ENCODE measurements around the gene ASIC3.

ASIC3 gene

DNA sequence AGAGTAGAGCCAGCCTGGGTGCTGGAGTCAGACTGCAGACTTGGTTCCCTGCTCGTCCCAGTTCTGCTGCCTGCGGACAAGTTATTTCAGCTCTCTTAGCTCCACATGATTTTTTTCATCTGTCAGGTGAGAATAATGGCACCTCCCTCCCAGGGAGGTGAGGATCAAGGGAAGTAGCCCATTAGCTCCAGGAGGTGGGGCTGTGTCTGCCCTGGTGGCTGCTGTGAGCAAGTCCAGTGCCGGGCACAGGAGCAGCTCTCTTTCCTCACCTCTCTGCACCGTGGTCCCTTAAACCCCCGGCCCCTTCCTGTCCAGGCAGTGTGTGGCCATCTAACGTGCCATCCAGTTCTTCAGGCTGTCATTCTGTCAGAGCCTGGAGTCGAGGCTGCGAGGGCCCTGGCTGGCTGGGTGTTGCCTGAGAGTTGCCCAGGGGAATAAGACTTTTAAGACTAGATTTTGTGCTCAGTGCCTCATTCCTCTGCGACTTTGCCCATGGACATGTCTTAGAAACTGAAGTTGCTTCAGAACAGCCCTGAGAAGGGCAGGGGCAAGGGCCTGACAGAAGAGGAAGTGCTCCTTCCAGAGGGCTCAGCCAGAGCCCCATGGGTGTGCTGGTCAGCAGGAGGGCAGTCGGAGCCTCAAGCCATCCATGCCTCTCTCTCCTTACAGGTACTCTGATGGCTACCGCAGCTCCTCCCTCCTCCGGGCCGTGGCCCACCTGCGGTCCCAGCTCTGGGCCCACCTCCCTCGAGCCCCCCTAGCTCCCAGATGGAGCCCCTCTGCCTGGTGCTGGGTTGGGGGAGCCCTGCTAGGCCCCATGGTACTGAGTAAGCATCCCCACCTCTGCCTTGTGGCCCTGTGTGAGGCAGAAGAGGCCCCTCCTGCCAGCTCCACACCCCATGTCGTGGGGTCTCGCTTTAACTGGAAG is 15.1 kb upstream of the ASIC3 start:
- Histone ChIP-seq H3K9me3 (ENCODE audit: control insufficient read depth, low read length) (no peaks in the 10 kb centered on the region), H3K4me1 (ENCODE audit: control insufficient read depth, insufficient read depth, low read length, poor library complexity, severe bottlenecking) (no peaks in the 10 kb centered on the region), H3K4me3 (ENCODE audit: insufficient read depth, low read depth, low read length, poor library complexity, severe bottlenecking) (no peak overlapping the region), H3K27ac (ENCODE audit: insufficient read depth, low read length, poor library complexity, severe bottlenecking) (no peak overlapping the region), H3K36me3 (ENCODE audit: control insufficient read depth, insufficient read depth, low read length) (peaks cover 33% of the 10 kb centered on the region), H3K27me3 (replicated peaks; ENCODE audit: control insufficient read depth, insufficient read depth, low read length, poor library complexity, severe bottlenecking) (no peaks in the 10 kb centered on the region)
- DNase-seq: no peak

GRCh38 chr7:151033864-151034249 is 14.5 kb upstream of the ASIC3 start:
- Histone ChIP-seq H3K27ac (ENCODE audit: insufficient read depth, low read length, poor library complexity, severe bottlenecking) (no peak overlapping the region), H3K36me3 (ENCODE audit: control insufficient read depth, insufficient read depth, low read length) (peaks cover 33% of the 10 kb centered on the region), H3K27me3 (replicated peaks; ENCODE audit: control insufficient read depth, insufficient read depth, low read length, poor library complexity, severe bottlenecking) (no peaks in the 10 kb centered on the region), H3K4me3 (ENCODE audit: insufficient read depth, low read depth, low read length, poor library complexity, severe bottlenecking) (no peak overlapping the region), H3K4me1 (ENCODE audit: control insufficient read depth, insufficient read depth, low read length, poor library complexity, severe bottlenecking) (no peaks in the 10 kb centered on the region), H3K9me3 (ENCODE audit: control insufficient read depth, low read length) (no peaks in the 10 kb centered on the region)
- no peak for DNase-seq

- H3K9me3 ChIP-seq (ENCODE audit: control insufficient read depth, low read length): no peaks in the 10 kb centered on the region
- H3K27ac ChIP-seq (ENCODE audit: insufficient read depth, low read length, poor library complexity, severe bottlenecking): no peak overlapping the region
Measured at GRCh38 chr7:151034312-151035025, 13.9 kb upstream of the ASIC3 start.

GRCh38 chr7:151035026-151035717 is 13.2 kb upstream of the ASIC3 start:
- DNase-seq: no peak
- H3K27me3 ChIP-seq (replicated peaks; ENCODE audit: control insufficient read depth, insufficient read depth, low read length, poor library complexity, severe bottlenecking): no peaks in the 10 kb centered on the region
- peaks cover 33% of the 10 kb centered on the region for H3K36me3 ChIP-seq (ENCODE audit: control insufficient read depth, insufficient read depth, low read length)
- H3K27ac ChIP-seq (ENCODE audit: insufficient read depth, low read length, poor library complexity, severe bottlenecking): no peak overlapping the region
- no peak overlapping the region for H3K4me3 ChIP-seq (ENCODE audit: insufficient read depth, low read depth, low read length, poor library complexity, severe bottlenecking)
- H3K4me1 ChIP-seq (ENCODE audit: control insufficient read depth, insufficient read depth, low read length, poor library complexity, severe bottlenecking): peaks cover 4% of the 10 kb centered on the region
- no peaks in the 10 kb centered on the region for H3K9me3 ChIP-seq (ENCODE audit: control insufficient read depth, low read length)

More at GRCh38 chr7:151034312-151035025, 13.9 kb upstream of the ASIC3 start:
- H3K27me3 ChIP-seq (replicated peaks; ENCODE audit: control insufficient read depth, insufficient read depth, low read length, poor library complexity, severe bottlenecking): no peaks in the 10 kb centered on the region
- H3K36me3 ChIP-seq (ENCODE audit: control insufficient read depth, insufficient read depth, low read length): peaks cover 33% of the 10 kb centered on the region
- DNase-seq: no peak
- H3K4me1 ChIP-seq (ENCODE audit: control insufficient read depth, insufficient read depth, low read length, poor library complexity, severe bottlenecking): peaks cover 4% of the 10 kb centered on the region
- no peak overlapping the region for H3K4me3 ChIP-seq (ENCODE audit: insufficient read depth, low read depth, low read length, poor library complexity, severe bottlenecking)

- no peak for DNase-seq
- no peak overlapping the region for H3K4me3 ChIP-seq (ENCODE audit: insufficient read depth, low read depth, low read length, poor library complexity, severe bottlenecking)
Measured at GRCh38 chr7:151035902-151036301, 12.4 kb upstream of the ASIC3 start.

DNA sequence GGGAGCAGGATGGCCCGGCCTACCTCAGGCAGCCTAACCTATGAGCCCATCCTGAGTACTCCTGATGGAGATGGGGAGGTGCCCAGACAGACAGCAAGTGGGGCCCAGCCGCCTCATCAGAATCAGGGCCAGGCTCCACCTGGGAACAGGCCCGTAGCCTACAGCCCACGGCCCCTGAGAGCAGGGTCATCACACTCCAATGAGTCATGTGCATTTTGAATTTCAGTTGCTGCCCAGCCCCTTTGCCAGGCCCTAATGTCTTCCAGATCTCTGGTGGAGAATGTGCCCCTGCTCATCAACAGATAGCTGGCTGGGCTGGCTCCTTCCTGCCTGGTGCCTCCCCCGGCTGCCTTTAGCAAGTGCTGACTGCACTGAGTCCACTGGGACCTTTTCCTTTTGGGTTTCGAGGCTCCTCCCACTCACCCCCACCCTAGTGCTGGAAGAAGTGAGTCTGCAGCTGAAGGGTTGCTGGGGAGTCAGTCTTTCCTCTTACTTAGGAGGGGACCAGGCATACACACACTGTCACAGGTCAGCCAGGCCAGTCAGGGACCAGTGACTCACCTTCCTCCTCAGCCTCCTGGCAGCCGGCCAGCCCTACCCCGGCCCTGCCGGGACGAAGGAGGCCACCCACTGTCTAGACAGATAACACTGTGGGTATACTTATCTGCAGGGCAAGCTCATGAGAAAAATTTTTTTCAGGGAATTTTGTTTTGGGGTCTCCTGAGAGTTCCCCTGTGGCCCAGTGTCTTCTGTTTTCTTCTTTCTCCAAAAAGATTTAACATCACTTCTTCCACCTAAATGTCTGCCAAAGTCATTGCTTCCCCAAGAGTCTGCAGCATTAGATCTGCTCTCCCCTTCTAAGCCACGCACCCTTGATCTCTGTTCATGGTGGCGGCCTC is 9.1 kb upstream of the ASIC3 start:
- peak; percentile 36 to 46 (median 39) for DNase-seq

More at GRCh38 chr7:151035902-151036301, 12.4 kb upstream of the ASIC3 start:
- Histone ChIP-seq H3K27me3 (replicated peaks; ENCODE audit: control insufficient read depth, insufficient read depth, low read length, poor library complexity, severe bottlenecking) (no peaks in the 10 kb centered on the region), H3K9me3 (ENCODE audit: control insufficient read depth, low read length) (no peaks in the 10 kb centered on the region), H3K36me3 (ENCODE audit: control insufficient read depth, insufficient read depth, low read length) (peaks cover 33% of the 10 kb centered on the region), H3K27ac (ENCODE audit: insufficient read depth, low read length, poor library complexity, severe bottlenecking) (no peak overlapping the region), H3K4me1 (ENCODE audit: control insufficient read depth, insufficient read depth, low read length, poor library complexity, severe bottlenecking) (peaks cover 4% of the 10 kb centered on the region)

DNA sequence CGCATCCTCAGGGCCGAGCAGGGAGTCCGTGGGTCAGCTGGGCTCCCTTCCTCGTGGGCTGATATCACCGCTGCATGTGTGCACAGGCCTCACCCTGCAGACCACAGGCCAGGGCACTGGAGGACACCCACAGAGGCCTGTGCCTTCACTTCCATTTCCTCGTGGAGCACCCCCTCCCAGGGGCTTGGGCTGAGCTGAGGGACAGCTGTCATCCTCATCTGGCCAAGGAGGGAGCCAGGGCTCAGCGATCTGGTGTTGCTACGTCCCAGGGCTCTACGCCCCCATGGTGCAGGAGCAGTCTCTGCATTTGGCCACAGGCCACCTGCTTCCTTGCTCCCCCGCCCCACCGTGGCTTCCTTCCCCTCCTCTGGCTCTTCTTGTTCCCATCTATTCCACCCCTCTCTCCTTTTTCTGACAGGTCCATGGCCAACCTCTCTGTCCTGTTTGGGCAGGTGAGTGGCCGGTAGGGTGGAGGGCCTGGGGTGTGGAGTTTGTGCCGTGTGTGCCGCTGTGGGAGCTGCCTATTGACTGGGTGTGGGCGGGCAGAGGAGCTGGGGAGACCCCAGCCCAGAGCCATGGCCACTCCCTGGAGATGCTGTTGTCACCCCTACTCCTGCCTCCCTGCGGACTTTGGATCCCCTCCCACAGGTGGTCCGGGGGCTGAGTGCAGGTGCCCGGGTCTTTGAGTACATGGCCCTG is 8.3 kb upstream of the ASIC3 start:
- H3K4me1 ChIP-seq (ENCODE audit: control insufficient read depth, insufficient read depth, low read length, poor library complexity, severe bottlenecking): peaks cover 4% of the 10 kb centered on the region
- no peaks in the 10 kb centered on the region for H3K27me3 ChIP-seq (replicated peaks; ENCODE audit: control insufficient read depth, insufficient read depth, low read length, poor library complexity, severe bottlenecking)
- no peak overlapping the region for H3K4me3 ChIP-seq (ENCODE audit: insufficient read depth, low read depth, low read length, poor library complexity, severe bottlenecking)
- DNase-seq: no peak
- no peak overlapping the region for H3K27ac ChIP-seq (ENCODE audit: insufficient read depth, low read length, poor library complexity, severe bottlenecking)
- peaks cover 34% of the 10 kb centered on the region for H3K36me3 ChIP-seq (ENCODE audit: control insufficient read depth, insufficient read depth, low read length)
- H3K9me3 ChIP-seq (ENCODE audit: control insufficient read depth, low read length): no peaks in the 10 kb centered on the region

More for the DNA sequence above, 9.1 kb upstream of the ASIC3 start:
- Histone ChIP-seq H3K27me3 (replicated peaks; ENCODE audit: control insufficient read depth, insufficient read depth, low read length, poor library complexity, severe bottlenecking) (no peaks in the 10 kb centered on the region), H3K27ac (ENCODE audit: insufficient read depth, low read length, poor library complexity, severe bottlenecking) (no peak overlapping the region), H3K9me3 (ENCODE audit: control insufficient read depth, low read length) (no peaks in the 10 kb centered on the region), H3K4me1 (ENCODE audit: control insufficient read depth, insufficient read depth, low read length, poor library complexity, severe bottlenecking) (peaks cover 4% of the 10 kb centered on the region), H3K36me3 (ENCODE audit: control insufficient read depth, insufficient read depth, low read length) (peaks cover 36% of the 10 kb centered on the region), H3K4me3 (ENCODE audit: insufficient read depth, low read depth, low read length, poor library complexity, severe bottlenecking) (no peak overlapping the region)

- H3K27ac ChIP-seq (ENCODE audit: insufficient read depth, low read length, poor library complexity, severe bottlenecking): no peak overlapping the region
- no peak for DNase-seq
- H3K36me3 ChIP-seq (ENCODE audit: control insufficient read depth, insufficient read depth, low read length): peaks cover 28% of the 10 kb centered on the region
- no peaks in the 10 kb centered on the region for H3K27me3 ChIP-seq (replicated peaks; ENCODE audit: control insufficient read depth, insufficient read depth, low read length, poor library complexity, severe bottlenecking)
- H3K9me3 ChIP-seq (ENCODE audit: control insufficient read depth, low read length): no peaks in the 10 kb centered on the region
- peaks cover 4% of the 10 kb centered on the region for H3K4me1 ChIP-seq (ENCODE audit: control insufficient read depth, insufficient read depth, low read length, poor library complexity, severe bottlenecking)
- no peak overlapping the region for H3K4me3 ChIP-seq (ENCODE audit: insufficient read depth, low read depth, low read length, poor library complexity, severe bottlenecking)
Measured at GRCh38 chr7:151040616-151041375, 7.5 kb upstream of the ASIC3 start.

All from effector memory CD4-positive, alpha-beta T cell (primary cell).